ENCODE data around the gene BPNT1.
"Not testable (repeated sequence)": the region's sequence is repeated elsewhere in the genome, so short reads cannot be mapped to it uniquely, and the experiment has no call there.

The BPNT1 gene

GRCh38 chr1:220089650-220090556 is at the start of gene BPNT1:
TSS of gene BPNT1 (minus strand) at chr1:220089788. CDS start at chr1:220079846, 9,942 bp downstream.
- peak; percentile 94 for DNase-seq

GRCh38 chr1:220137019-220137786 is 47.6 kb upstream of the BPNT1 start:
- DNase-seq, result no peak

DNA sequence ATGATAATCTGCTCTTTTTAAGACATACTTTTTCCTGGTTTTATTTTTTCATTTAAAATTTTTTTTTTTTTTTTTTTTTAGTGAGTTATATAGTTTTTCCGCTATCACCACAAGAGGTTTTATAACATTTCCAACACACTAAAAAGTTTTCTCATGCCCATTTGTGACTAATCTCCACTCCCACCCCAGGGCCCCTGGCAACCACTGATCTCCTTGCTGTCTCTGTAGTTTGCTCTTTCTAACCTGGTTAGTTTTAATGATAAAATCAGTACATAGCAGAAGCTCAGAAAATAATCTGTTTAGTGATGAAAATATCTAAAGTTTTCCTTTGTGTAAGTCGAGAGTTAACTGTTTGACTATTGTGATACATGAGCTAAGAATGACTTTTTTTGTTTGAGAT is 46.2 kb upstream of the BPNT1 start:
- no peak for DNase-seq

GRCh38 chr1:220129479-220130210 is 40.1 kb upstream of the BPNT1 start:
- no peak for DNase-seq

DNA sequence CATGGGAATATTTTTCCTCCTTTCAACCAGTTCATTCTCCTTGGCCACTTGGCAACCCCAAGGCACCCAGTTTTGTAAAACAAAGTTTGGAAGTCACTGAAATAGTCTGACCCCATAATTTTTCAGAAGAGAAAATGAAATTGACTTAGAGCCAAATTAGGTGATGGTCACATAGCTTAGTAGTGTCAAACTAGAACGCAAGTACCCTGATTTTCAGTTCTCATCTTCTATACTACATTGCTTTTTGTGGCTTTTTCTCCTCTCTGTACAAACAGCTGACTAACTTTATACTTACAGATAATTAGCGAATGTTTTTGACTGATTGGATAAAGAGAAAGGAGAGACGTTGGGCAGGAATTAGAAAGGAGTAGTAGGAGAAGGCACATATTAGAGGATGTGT is 37.5 kb upstream of the BPNT1 start:
- no peak for DNase-seq

- DNase-seq, result no peak
These were observed 35.0 kb upstream of the BPNT1 start for GRCh38 chr1:220124542-220124941.

DNA sequence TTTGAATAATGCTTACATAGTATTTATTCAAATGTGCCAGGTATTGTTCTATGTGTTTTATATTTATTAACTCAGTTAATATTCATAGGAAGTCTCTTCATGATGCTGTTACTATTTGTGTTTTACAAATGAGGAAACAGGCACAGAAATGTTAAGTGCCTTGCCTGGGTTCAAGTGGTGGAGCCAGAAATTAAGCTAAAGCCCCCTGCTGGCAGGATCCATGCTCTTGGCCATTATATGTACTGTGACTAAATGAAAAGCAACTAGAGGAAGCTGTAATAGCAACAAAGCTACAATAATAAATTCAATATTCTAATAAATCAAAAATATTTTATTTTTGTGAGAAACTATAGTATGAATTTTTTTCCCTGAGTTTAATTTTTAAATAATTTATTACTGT is 34.3 kb upstream of the BPNT1 start:
- no peak for DNase-seq

DNA sequence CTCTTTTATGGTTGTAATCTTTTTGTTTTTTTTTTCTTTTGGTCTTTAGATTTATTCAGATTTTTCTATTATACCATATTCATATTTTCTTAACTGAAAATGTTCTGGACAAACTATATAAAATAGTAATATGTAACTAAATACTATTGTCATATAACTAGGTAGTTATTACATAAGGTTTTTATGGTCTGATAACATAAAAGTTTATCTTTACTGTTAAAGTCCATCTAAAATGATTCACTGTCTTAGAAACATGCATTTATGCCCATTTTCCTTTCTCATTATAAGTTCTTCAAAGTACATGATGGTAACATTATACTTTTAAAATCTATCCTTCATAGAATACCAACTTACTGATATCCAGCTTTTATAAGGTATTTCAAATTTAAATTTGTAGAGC is 33.5 kb upstream of the BPNT1 start:
- DNase-seq, result no peak

- DNase-seq, result no peak
These were observed 32.4 kb upstream of the BPNT1 start for GRCh38 chr1:220121791-220122530.

DNA sequence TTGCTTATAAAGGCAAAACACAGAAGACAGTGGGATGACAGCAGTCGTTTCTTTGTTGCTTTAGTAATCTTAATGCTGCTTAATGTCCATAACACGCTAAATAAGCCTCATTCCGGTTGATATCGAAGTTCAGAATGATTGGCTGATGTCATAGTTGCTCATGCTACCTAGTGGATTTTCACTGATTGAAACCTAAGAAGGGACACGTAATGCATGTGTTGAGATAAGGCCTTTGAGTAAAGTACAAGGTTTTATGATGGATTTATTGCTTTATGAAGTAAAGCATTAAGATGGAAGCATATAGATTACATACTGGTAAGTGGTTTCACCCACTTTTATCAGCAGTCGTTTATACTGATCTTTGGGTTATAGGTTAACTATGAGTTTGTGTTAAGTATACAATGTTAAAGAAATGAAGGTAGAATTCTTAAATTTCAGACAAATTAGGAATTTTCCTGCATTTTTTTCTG is 29.5 kb upstream of the BPNT1 start:
- DNase-seq, result no peak

- no peak for DNase-seq
These were observed 23.6 kb upstream of the BPNT1 start for GRCh38 chr1:220113136-220113695.

GRCh38 chr1:220112600-220112999 is 23.0 kb upstream of the BPNT1 start:
- not testable (repeated sequence) for DNase-seq

DNA sequence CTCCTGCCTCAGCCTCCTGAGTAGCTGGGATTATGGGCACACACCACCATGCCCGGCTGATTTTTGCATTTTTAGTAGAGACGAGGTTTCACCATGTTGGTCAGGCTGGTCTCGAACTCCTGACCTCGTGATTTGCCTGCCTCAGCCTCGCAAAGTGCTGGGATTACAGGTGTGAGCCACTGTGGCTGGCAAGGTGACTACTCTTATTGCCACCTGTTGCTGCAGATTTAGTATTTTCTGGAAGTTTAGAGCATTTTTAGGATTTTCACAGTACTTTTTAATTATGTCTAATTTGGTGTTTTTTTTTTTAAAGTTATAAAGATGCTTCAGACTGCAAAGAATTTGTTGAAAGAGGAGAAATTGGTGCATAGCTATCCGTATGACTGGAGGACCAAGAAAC is 20.9 kb upstream of the BPNT1 start:
- DNase-seq, result not testable (repeated sequence)

GRCh38 chr1:220099826-220100225 is 10.2 kb upstream of the BPNT1 start:
- DNase-seq, result no peak

DNA sequence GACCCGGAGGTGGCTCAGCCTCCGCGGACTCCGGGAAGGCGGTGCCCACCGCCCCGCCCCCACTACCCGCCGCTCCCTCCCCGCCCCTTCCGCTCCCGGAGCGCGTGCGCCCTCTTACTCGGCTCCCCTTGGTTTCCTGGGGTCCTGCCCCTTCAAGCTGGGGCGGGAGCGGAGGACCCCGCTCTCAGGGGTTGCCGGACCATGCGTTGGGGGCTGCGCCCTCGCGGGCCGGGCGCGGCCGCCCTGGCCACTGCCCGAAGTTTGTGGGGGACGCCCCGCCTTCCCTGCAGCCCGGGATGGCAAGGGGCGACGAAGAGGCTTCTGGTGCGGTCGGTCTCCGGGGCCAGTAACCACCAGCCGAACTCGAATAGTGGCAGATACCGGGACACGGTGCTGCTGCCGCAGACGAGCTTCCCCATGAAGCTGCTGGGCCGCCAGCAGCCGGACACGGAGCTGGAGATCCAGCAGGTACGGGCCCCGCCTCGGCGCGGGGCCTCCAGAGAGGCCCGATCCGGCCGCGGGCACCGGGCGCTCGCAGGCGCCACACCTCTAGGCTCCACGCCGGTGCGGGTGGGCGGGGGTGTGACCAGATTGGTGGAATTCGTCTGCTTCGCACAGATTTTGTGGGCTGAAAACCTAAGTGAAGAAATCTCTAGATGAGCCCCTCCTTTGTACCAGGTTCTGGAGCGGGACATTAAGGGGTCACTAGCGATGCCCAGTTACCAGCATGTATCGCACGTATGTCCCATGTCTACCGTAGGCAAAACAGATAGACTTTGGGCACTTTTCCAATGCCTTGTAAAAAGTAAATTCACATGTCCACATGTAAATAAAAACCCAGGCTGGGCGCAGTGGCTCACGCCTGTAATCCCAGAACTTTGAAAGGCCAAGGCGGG is 4.7 kb upstream of the BPNT1 start, which contains the start of gene IARS2:
Gene IARS2 (plus strand): TSS at position 117 of the 896 bp plus-strand sequence. CDS start 85 bp downstream, at position 202.
- DNase-seq, result no peak

DNA sequence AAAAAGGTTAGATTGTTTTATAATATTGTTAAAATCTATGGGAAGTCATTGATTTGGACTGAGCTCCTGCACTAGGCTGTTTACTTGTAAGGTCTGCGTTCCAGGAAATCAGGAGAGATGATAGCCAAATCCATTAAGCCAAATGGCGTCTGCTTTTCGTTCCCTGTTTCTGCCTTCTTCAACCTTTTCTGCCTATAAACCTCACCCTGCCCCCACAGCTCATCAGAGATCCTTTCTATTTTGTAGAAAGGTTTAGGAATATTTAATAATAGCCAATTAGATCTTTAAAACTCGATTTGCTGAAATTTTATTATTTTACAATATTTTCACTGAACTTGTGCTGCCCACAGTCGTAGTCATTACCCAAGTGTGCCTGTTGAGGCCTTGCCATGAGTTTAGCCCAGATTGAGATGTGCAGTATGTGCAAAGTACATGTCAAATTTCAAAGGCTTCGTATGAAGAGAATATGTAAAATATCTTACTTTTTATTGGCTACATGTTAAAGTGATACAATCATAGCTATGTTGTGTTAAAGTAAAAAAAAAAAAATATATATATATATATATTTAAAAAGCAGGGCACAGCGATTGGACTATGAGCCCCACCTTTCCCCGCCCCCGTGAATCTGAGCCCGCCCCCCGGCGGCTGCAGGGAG is 3.9 kb upstream of the BPNT1 start:
- DNase-seq, result no peak

DNA sequence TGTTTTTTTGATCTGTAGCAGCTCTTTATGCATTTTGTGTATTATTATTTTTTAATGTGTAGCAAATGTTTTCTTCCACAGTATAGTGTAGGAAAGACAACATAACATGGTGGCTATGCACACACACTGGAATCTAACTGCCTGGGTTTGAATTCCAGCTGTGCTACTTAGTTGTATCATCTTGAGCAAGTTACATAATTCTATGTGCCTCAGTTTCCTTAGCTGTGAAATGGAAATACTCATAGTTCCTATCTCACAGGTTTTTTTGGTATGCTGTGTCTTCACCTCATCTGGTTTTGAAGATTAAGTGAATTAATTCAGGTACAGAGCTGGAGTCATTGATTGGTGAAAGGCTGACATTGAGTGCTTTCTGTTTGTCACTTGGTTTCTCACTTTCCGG is 3.1 kb upstream of the BPNT1 start:
- no peak for DNase-seq

GRCh38 chr1:220086261-220086686 is 3.3 kb downstream of the BPNT1 start:
- not testable (repeated sequence) for DNase-seq

DNA sequence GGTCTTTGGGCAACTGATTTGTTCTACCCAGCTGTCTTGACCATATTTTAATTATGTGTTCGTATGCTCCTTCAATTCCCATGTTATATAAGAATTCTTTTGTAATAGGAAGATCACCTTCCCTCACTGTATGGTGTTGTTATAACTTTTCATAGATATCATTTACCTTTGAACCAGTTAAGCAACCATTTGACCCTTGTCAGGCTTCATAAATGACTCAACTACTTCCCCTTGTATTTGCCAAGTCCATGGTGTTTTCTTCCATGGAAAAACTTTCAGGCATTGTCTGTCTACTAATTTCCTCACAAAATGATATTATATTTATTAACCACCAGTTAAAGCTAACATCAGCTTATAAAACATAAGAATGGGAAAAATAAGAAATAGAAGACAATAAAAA is 5.1 kb downstream of the BPNT1 start:
- DNase-seq, result no peak

- no peak for DNase-seq
These were observed 11.7 kb downstream of the BPNT1 start for GRCh38 chr1:220077887-220078286.
